Endothelial cell of umbilical vein (primary cell): ENCODE measurements around the gene CUZD1. TPM values are rescaled to one million over a fixed set of nuclear protein-coding genes. Genes with fewer than 3 reads are reported as not detected.

ENCODE experiments used
- BruUV-seq: library from RNA; stranded (reverse); fragments of 400-500 nt; replicated peaks from 2 replicates; lab custom pipeline; 2021; lab: Mats Ljungman, UMichigan
- CTCF ChIA-PET: fragments of 300-600, 350-600 bp; sonication (Branson Sonifier 250); formaldehyde crosslinking; loops from one replicate; lab custom pipeline; 2021; ENCODE audit warnings: antibody characterized with exemption, inconsistent platforms; lab: Charles Lee
- POLR2A ChIA-PET: fragments of 300-600, 350-600 bp; sonication (Branson Sonifier 250); formaldehyde crosslinking; loops from one replicate; lab custom pipeline; 2021; ENCODE audit warnings: antibody characterized with exemption, inconsistent platforms; lab: Charles Lee
- DNase-seq: peaks from one replicate; pipeline ENCODE4 v3.0.0-alpha.2; 2011; ENCODE audit warnings: low read depth, low spot score
- FAIRE-seq: peaks from 2 replicates; lab custom pipeline; 2011; peaks lifted over from hg19 to GRCh38; lab: Jason Lieb, UNC
- H2AFZ ChIP-seq: 2 replicates; pipeline ENCODE4 v1.6.0; 2012; ENCODE audit warnings: low read depth, low read length, control low read depth, inconsistent platforms
- H3K27ac ChIP-seq: 2 replicates; pipeline ENCODE4 v1.5.1; 2011; ENCODE audit warnings: low read depth, mild to moderate bottlenecking, control low read depth, low read length, moderate library complexity; ENCODE audit not compliant: insufficient read depth
- H3K27me3 ChIP-seq, 2 experiments: 2 replicates each; pipeline versions ENCODE4 v1.6.0 to v1.6.1; 2011; ENCODE audit warnings: low read length in 2 of 2, mixed read lengths in 1 of 2; ENCODE audit not compliant: control insufficient read depth in 2 of 2, insufficient read depth in 2 of 2
- H3K36me3 ChIP-seq, 2 experiments: 2 replicates in 1 of 2; 3 replicates in 1 of 2; pipeline ENCODE4 v1.5.1; 2011; ENCODE audit warnings: low read length in 2 of 2, mild to moderate bottlenecking in 1 of 2, moderate library complexity in 1 of 2; ENCODE audit not compliant: control insufficient read depth in 2 of 2, insufficient read depth in 2 of 2; ENCODE audit errors: extremely low read depth in 1 of 2
- H3K4me1 ChIP-seq: 3 replicates; pipeline ENCODE4 v1.5.1; 2011; ENCODE audit warnings: mild to moderate bottlenecking, low read length; ENCODE audit not compliant: control insufficient read depth, insufficient read depth; ENCODE audit errors: extremely low read depth
- H3K4me2 ChIP-seq: 2 replicates; pipeline ENCODE4 v1.6.1; 2011; ENCODE audit warnings: low read length, control low read depth, mixed read lengths; ENCODE audit not compliant: insufficient read depth
- H3K4me3 ChIP-seq, 3 experiments: fragments of 200-600 bp in 1 of 3; sonication (generic), shearing (Covaris generic) in 1 of 3; replicated peaks in 1 of 3; 2 replicates each; pipeline ENCODE4 v1.5.1; 2011 to 2016; ENCODE audit warnings: control low read depth in 3 of 3, low read length in 3 of 3, mild to moderate bottlenecking in 2 of 3, inconsistent platforms in 1 of 3, low read depth in 1 of 3, moderate library complexity in 1 of 3; ENCODE audit not compliant: insufficient read depth in 1 of 3
- H3K79me2 ChIP-seq: 2 replicates; pipeline ENCODE4 v1.6.0; 2012; ENCODE audit warnings: low read length, inconsistent platforms; ENCODE audit not compliant: control insufficient read depth, insufficient read depth
- H3K9ac ChIP-seq: replicated peaks from 2 replicates; pipeline ENCODE3; 2011; ENCODE audit warnings: low read length, control low read depth; ENCODE audit not compliant: insufficient read depth; ENCODE audit errors: extremely low read depth
- H3K9me1 ChIP-seq: replicated peaks from 3 replicates; pipeline ENCODE4 v1.6.0; 2011; ENCODE audit warnings: mild to moderate bottlenecking, low read length; ENCODE audit not compliant: control insufficient read depth, insufficient read depth; ENCODE audit errors: extremely low read depth
- H3K9me3 ChIP-seq: replicated peaks from 2 replicates; pipeline ENCODE4 v1.5.1; 2012; ENCODE audit warnings: low read length, inconsistent platforms; ENCODE audit not compliant: control insufficient read depth, insufficient read depth
- H4K20me1 ChIP-seq: replicated peaks from 2 replicates; pipeline ENCODE3; 2011; ENCODE audit warnings: mild to moderate bottlenecking, low read length; ENCODE audit not compliant: control insufficient read depth, insufficient read depth; ENCODE audit errors: extremely low read depth
- CTCF ChIP-seq, 2 donors: IDR thresholded peaks; 1 replicate in 1 of 2; 2 replicates in 1 of 2; pipeline ENCODE4 v1.5.1; 2011; ENCODE audit warnings: low read length in 2 of 2, mild to moderate bottlenecking in 2 of 2, moderate library complexity in 2 of 2, control low read depth in 1 of 2, inconsistent platforms in 1 of 2, low read depth in 1 of 2; ENCODE audit not compliant: insufficient read depth in 1 of 2; ENCODE audit errors: extremely low read depth in 1 of 2
- EZH2 ChIP-seq: IDR thresholded peaks from 2 replicates; pipeline ENCODE4 v1.6.1; 2012; ENCODE audit warnings: borderline replicate concordance, low read depth, mild to moderate bottlenecking, moderate library complexity, low read length, inconsistent platforms; ENCODE audit not compliant: severe bottlenecking
- FOS ChIP-seq: IDR thresholded peaks from 2 replicates; pipeline ENCODE4 v1.6.1; 2011; ENCODE audit warnings: mild to moderate bottlenecking, low read length, moderate library complexity, borderline replicate concordance; ENCODE audit not compliant: insufficient read depth
- GATA2 ChIP-seq: IDR thresholded peaks from 2 replicates; pipeline ENCODE4 v1.7.0; 2011; ENCODE audit warnings: low read depth, mild to moderate bottlenecking, moderate library complexity, mixed read lengths, low read length; ENCODE audit not compliant: insufficient read length, insufficient read depth
- JUN ChIP-seq: IDR thresholded peaks from 2 replicates; pipeline ENCODE4 v1.6.1; 2011; ENCODE audit warnings: borderline replicate concordance, low read depth; ENCODE audit not compliant: insufficient read length, insufficient read depth
- MYC ChIP-seq: IDR thresholded peaks from one replicate; pipeline ENCODE4 v1.6.1; 2011; ENCODE audit warnings: mild to moderate bottlenecking, low read depth, low read length
- POLR2A ChIP-seq: IDR thresholded peaks from 2 replicates; pipeline ENCODE4 v1.6.1; 2012; ENCODE audit warnings: low read depth, mild to moderate bottlenecking, control low read depth, low read length
- POLR2AphosphoS5 ChIP-seq: IDR thresholded peaks from 2 replicates; pipeline ENCODE4 v1.6.1; 2012; ENCODE audit warnings: low read depth, mild to moderate bottlenecking, control low read depth, low read length, moderate library complexity; ENCODE audit not compliant: insufficient read depth
- dilution Hi-C: fragments of 300-500 bp; cut with MboI; formaldehyde crosslinking; loops from one replicate; pipeline ENCODE4 v1.15.0; 2019; ENCODE audit warnings: low sequenced_read_pairs; ENCODE audit not compliant: extremely low pct_ligation_motif_present
- intact Hi-C: fragments of 100-400 bp; cut with micrococcal nuclease; formaldehyde crosslinking; loops from one replicate; pipeline ENCODE4 v1.10.0; 2022
- polyA plus RNA-seq, 4 experiments: library from polyadenylated mRNA; depleted of rRNA in 3 of 4; stranded (reverse) in 3 of 4; unstranded in 1 of 4; fragments of >200 nt; gene quantifications; 2 replicates each; pipeline versions ENCODE4 v1.2.1 to v1.2.3, GENCODE V29; 2011 to 2012; ENCODE audit warnings: missing spikeins in 1 of 4
- total RNA-seq: library from RNA; stranded (reverse); gene quantifications from 2 replicates; pipeline ENCODE4 v1.2.3, GENCODE V29; 2021
- TF ChIP-seq, protein P1 (sequence below): IDR thresholded peaks from 2 replicates; pipeline ENCODE4 v1.6.1; 2011; ENCODE audit not compliant: insufficient read depth, insufficient read length

Gene CUZD1
- total and polyA plus RNA-seq, 2 donors (not counting 3 experiments of a cell fraction or from before 2014, with no cell fraction given) = 1.1 to 1.4 TPM

DNA sequence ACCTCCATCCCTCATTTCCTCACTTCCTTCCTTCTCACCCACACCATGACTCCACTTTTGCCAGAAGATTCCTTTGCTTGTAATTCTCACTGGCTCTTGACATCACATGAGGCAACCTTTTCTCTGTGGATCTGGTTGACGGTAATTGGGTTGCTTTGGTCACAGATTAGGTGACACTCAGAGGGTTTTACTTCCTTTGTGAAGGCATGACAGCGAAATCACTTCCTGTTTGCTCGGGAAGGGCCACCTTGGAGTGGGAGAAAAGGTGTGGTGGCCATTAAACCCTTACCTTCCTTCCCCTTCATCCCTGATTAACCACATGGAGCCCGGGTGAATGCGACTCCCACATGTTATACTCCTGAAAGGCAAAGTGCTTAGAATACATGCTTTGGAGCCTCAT is 30.2 kb downstream of the CUZD1 start:
- BruUV-seq = no TSS peak
- Histone ChIP-seq H3K79me2 (no peaks in the 10 kb centered on the region), H3K27ac (no peak overlapping the region), H2AFZ (no peak overlapping the region), H3K4me1 (no peaks in the 10 kb centered on the region), H4K20me1 (no peaks in the 10 kb centered on the region), H3K4me2 (no peak overlapping the region), H3K36me3 (no peaks in the 10 kb centered on the region), H3K9ac (no peak overlapping the region), H3K4me3 (no peak overlapping the region), H3K9me3 (no peaks in the 10 kb centered on the region), H3K9me1 (no peaks in the 10 kb centered on the region), H3K27me3 (peaks cover 3 to 24% of the 10 kb centered on the region in 2 experiments)
- no peak for TF ChIP-seq EZH2
- TF ChIP-seq MYC = no peak
- TF ChIP-seq FOS = no peak
- no peak for TF ChIP-seq POLR2A
- TF ChIP-seq, protein P1, sequence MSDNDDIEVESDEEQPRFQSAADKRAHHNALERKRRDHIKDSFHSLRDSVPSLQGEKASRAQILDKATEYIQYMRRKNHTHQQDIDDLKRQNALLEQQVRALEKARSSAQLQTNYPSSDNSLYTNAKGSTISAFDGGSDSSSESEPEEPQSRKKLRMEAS = no peak
- TF ChIP-seq POLR2AphosphoS5 = no peak
- TF ChIP-seq GATA2 = no peak
- TF ChIP-seq CTCF (IDR thresholded peaks at IDR 0.05; ENCODE audit: extremely low read depth in 1 of 2, insufficient read depth in 1 of 2, low read depth in 1 of 2, low read length in 2 of 2) = no peak
- TF ChIP-seq JUN = no peak
- FAIRE-seq (no peak), DNase-seq (no peak)
- intact Hi-C loops = no loop called here
- dilution Hi-C loops = no loop called here
- CTCF ChIA-PET = no interaction called here
- POLR2A ChIA-PET = no interaction called here
